ENCODE measurements around the gene PIBF1. TPM values are rescaled to one million over a fixed set of nuclear protein-coding genes. Genes with fewer than 3 reads are reported as not detected.
"Not testable (repeated sequence)": the region's sequence is repeated elsewhere in the genome, so short reads cannot be mapped to it uniquely, and the experiment has no call there.

The PIBF1 gene
- total RNA-seq, 1 donor from 2014 or later = 26.4 TPM

GRCh38 chr13:73034901-73035300 lies 253.0 kb downstream of the PIBF1 start:
- no peak for DNase-seq

- DNase-seq = no peak
These were observed 253.7 kb downstream of the PIBF1 start for GRCh38 chr13:73035660-73036059.

- no peak for DNase-seq
These were observed 254.6 kb downstream of the PIBF1 start for GRCh38 chr13:73036566-73036965.

- DNase-seq = no peak
These were observed 256.1 kb downstream of the PIBF1 start for GRCh38 chr13:73038064-73038463.

GRCh38 chr13:73039201-73040108 lies 257.5 kb downstream of the PIBF1 start:
- DNase-seq = no peak

GRCh38 chr13:73040484-73040883 lies 258.6 kb downstream of the PIBF1 start:
- DNase-seq = no peak

- no peak for DNase-seq
These were observed 259.1 kb downstream of the PIBF1 start for GRCh38 chr13:73040968-73041596.

- DNase-seq = no peak
These were observed 263.1 kb downstream of the PIBF1 start for GRCh38 chr13:73045031-73045430.

- not testable (repeated sequence) for DNase-seq
These were observed 266.7 kb downstream of the PIBF1 start for GRCh38 chr13:73048615-73049014.

- DNase-seq = no peak
These were observed 272.8 kb downstream of the PIBF1 start for GRCh38 chr13:73054712-73055111.

GRCh38 chr13:73055813-73056564 lies 274.1 kb downstream of the PIBF1 start:
- DNase-seq = peak; percentile 76

GRCh38 chr13:73056565-73056962 lies 274.6 kb downstream of the PIBF1 start:
- no peak for DNase-seq

- no peak for DNase-seq
These were observed 275.5 kb downstream of the PIBF1 start for GRCh38 chr13:73057284-73058063.

GRCh38 chr13:73058064-73058313 lies 276.1 kb downstream of the PIBF1 start:
- no peak for DNase-seq

- no peak for DNase-seq
These were observed 276.5 kb downstream of the PIBF1 start for GRCh38 chr13:73058432-73058735.

- peak; percentile 97 for DNase-seq
These were observed 277.0 kb downstream of the PIBF1 start, which contains the start of gene KLF5 for GRCh38 chr13:73058736-73059459. KLF5 (plus strand) TSS chr13:73059005; CDS start chr13:73059328, 323 bp downstream.

GRCh38 chr13:73059460-73060250 lies 277.7 kb downstream of the PIBF1 start:
- peak; percentile 54 for DNase-seq

- DNase-seq = peak; percentile 47
These were observed 278.6 kb downstream of the PIBF1 start for GRCh38 chr13:73060251-73061160.

GRCh38 chr13:73061473-73061872 lies 279.5 kb downstream of the PIBF1 start:
- DNase-seq = no peak

GRCh38 chr13:73061876-73062275 lies 279.9 kb downstream of the PIBF1 start:
- DNase-seq = no peak

All from dermis blood vessel endothelial cell (primary cell).